HepG2 (cell line): ENCODE data around the gene C2orf49. TPM values are rescaled to one million over a fixed set of nuclear protein-coding genes. Genes with fewer than 3 reads are reported as not detected.

Source experiments
- ATRX ChIP-seq: sonication (generic); formaldehyde crosslinking; IDR thresholded peaks from 2 replicates; pipeline ENCODE4 v1.4.0; 2020; ENCODE audit warnings: missing genetic modification reagents, borderline replicate concordance
- FOXC1 ChIP-seq: sonication (generic); formaldehyde crosslinking; IDR thresholded peaks from 2 replicates; pipeline ENCODE4 v1.8.0; 2022; ENCODE audit warnings: mild to moderate bottlenecking, missing genetic modification reagents, borderline replicate concordance
- HOXD1 ChIP-seq: sonication (generic); formaldehyde crosslinking; IDR thresholded peaks from 2 replicates; pipeline ENCODE4 v1.5.0; 2020; ENCODE audit warnings: missing genetic modification reagents
- MTF2 ChIP-seq: sonication (generic); formaldehyde crosslinking; IDR thresholded peaks from 2 replicates; pipeline ENCODE4 v1.5.0; 2020; ENCODE audit warnings: missing genetic modification reagents, borderline replicate concordance
- NFKBIZ ChIP-seq: IDR thresholded peaks from 2 replicates; pipeline ENCODE4 v1.6.1; 2018; ENCODE audit warnings: missing genetic modification reagents, missing compliant biosample characterization
- RAD51 ChIP-seq: fragments of 450-650 bp; IDR thresholded peaks from 2 replicates; pipeline ENCODE4 v1.6.1; 2016; ENCODE audit warnings: borderline replicate concordance
- SMAD1 ChIP-seq: sonication (generic); formaldehyde crosslinking; IDR thresholded peaks from 2 replicates; pipeline ENCODE4 v1.4.0; 2020; ENCODE audit warnings: missing genetic modification reagents, low read depth, mild to moderate bottlenecking, borderline replicate concordance
- ZBTB3 ChIP-seq: sonication (generic); formaldehyde crosslinking; IDR thresholded peaks from 2 replicates; pipeline ENCODE4 v1.4.0; 2020; ENCODE audit warnings: low read depth, mild to moderate bottlenecking, moderate library complexity, missing genetic modification reagents, borderline replicate concordance
- ZFP36 ChIP-seq: fragments of 150-350 bp; IDR thresholded peaks from 2 replicates; pipeline ENCODE4 v1.6.1; 2018; ENCODE audit warnings: borderline replicate concordance, low read length, low read depth; ENCODE audit not compliant: partially characterized antibody
- ZNF878 ChIP-seq: sonication (generic); formaldehyde crosslinking; IDR thresholded peaks from 2 replicates; pipeline ENCODE4 v1.8.1; 2023; ENCODE audit warnings: mild to moderate bottlenecking, missing genetic modification reagents, moderate library complexity
- ZSCAN9 ChIP-seq: IDR thresholded peaks from 2 replicates; pipeline ENCODE4 v1.6.1; 2016; ENCODE audit warnings: borderline replicate concordance
- polyA plus RNA-seq, 8 experiments: library from polyadenylated mRNA; depleted of rRNA in 3 of 8; stranded (reverse) in 7 of 8; unstranded in 1 of 8; fragments of >200 nt; fragmentation: Illumina TruSeq in 4 of 8; extraction: Trizol in 4 of 8; gene quantifications; 2 replicates each; pipeline versions ENCODE4 v1.2.1 to v1.2.3, GENCODE V29; 2011 to 2016; ENCODE audit warnings: low read depth in 4 of 8, missing spikeins in 1 of 8, mixed read lengths in 1 of 8; ENCODE audit not compliant: insufficient read depth in 1 of 8
- total RNA-seq, 5 experiments: library from RNA; depleted of rRNA; stranded (reverse); fragments of >200 nt; fragmentation: Illumina TruSeq; extraction: Trizol; gene quantifications; 2 replicates each; pipeline ENCODE4 v1.2.3, GENCODE V29; 2016; ENCODE audit warnings: low read depth in 1 of 5
- TF ChIP-seq, protein P1 (sequence below): sonication (generic); formaldehyde crosslinking; IDR thresholded peaks from 2 replicates; pipeline ENCODE4 v1.8.0; 2022; ENCODE audit warnings: missing genetic modification reagents, low read depth, mild to moderate bottlenecking, borderline replicate concordance
- TF ChIP-seq, protein P2 (sequence below): sonication (generic); formaldehyde crosslinking; IDR thresholded peaks from 2 replicates; pipeline ENCODE4 v1.4.0; 2020; ENCODE audit warnings: mild to moderate bottlenecking, missing genetic modification reagents
- TF ChIP-seq, protein P3 (sequence below): IDR thresholded peaks from 2 replicates; pipeline ENCODE4 v1.6.1; 2016
- TF ChIP-seq, protein P4 (sequence below): sonication (generic); formaldehyde crosslinking; conservative IDR thresholded peaks from 2 replicates; pipeline ENCODE4 v1.8.0; 2022; ENCODE audit warnings: low read depth, missing genetic modification reagents
- TF ChIP-seq, protein P5 (sequence below): sonication (generic); formaldehyde crosslinking; IDR thresholded peaks from 2 replicates; pipeline ENCODE4 v1.8.0; 2022; ENCODE audit warnings: mild to moderate bottlenecking, missing genetic modification reagents, borderline replicate concordance
- TF ChIP-seq, protein P6 (sequence below): sonication (generic); formaldehyde crosslinking; IDR thresholded peaks from 2 replicates; pipeline ENCODE4 v1.4.0; 2020; ENCODE audit warnings: missing genetic modification reagents, mild to moderate bottlenecking, borderline replicate concordance
- TF ChIP-seq, protein P7 (sequence below): sonication (generic); formaldehyde crosslinking; IDR thresholded peaks from 2 replicates; pipeline ENCODE4 v1.8.0; 2022; ENCODE audit warnings: low read depth, missing genetic modification reagents

The C2orf49 gene
- total and polyA plus RNA-seq, 2 of the 13 experiments (the other 11 are each of a cell fraction or from before 2014, with no cell fraction given), result 24.7 to 28.8 TPM

DNA sequence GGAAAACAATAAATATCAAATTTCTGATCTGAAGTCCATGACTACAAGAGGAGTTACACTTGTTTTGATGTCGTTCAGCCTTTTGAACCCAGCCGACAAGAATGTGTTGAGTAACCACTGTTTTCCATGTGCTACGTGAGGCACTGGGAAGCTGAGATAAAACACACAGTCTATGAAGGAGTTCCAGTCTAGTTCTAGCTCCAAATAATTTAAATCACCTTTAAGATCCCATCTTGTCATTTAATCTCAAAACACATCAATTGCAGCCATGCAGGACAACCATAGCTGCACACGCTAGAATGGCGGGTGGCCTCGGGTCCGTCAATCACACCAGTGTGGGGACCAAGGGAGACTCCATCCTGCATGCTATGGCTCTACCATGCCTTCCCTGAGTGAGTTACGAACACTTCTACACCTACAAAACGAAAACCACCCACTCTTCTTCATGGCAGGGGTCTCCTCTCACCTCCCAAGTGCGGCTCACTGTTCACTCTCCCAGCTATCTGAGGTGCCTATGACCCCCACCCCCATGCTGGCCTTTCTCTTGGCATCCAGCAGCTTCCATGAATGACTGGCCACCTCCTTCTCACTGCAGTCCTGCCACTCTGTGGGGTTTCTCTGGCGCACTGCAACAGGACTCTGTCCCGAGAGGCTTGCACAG is 57.7 kb downstream of the C2orf49 start (continued):
- TF ChIP-seq, protein P1, sequence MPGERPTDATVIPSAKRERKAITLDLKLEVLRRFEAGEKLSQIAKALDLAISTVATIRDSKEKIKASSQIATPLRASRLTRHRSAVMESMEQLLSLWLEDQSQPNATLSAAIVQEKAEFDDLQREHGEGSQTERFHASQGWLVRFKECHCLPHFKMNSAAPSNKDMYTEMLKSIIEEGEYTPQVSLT (CRISPR knock-in tag), result no peak
- TF ChIP-seq, protein P2, sequence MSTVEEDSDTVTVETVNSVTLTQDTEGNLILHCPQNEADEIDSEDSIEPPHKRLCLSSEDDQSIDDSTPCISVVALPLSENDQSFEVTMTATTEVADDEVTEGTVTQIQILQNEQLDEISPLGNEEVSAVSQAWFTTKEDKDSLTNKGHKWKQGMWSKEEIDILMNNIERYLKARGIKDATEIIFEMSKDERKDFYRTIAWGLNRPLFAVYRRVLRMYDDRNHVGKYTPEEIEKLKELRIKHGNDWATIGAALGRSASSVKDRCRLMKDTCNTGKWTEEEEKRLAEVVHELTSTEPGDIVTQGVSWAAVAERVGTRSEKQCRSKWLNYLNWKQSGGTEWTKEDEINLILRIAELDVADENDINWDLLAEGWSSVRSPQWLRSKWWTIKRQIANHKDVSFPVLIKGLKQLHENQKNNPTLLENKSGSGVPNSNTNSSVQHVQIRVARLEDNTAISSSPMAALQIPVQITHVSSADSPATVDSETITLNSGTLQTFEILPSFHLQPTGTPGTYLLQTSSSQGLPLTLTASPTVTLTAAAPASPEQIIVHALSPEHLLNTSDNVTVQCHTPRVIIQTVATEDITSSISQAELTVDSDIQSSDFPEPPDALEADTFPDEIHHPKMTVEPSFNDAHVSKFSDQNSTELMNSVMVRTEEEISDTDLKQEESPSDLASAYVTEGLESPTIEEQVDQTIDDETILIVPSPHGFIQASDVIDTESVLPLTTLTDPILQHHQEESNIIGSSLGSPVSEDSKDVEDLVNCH, result no peak
- TF ChIP-seq, protein P3, sequence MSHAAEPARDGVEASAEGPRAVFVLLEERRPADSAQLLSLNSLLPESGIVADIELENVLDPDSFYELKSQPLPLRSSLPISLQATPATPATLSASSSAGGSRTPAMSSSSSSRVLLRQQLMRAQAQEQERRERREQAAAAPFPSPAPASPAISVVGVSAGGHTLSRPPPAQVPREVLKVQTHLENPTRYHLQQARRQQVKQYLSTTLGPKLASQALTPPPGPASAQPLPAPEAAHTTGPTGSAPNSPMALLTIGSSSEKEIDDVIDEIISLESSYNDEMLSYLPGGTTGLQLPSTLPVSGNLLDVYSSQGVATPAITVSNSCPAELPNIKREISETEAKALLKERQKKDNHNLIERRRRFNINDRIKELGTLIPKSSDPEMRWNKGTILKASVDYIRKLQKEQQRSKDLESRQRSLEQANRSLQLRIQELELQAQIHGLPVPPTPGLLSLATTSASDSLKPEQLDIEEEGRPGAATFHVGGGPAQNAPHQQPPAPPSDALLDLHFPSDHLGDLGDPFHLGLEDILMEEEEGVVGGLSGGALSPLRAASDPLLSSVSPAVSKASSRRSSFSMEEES (CRISPR knock-in tag), result 0 out of 2 replicates have a peak, but pooled peaks have one; percentile 39
- TF ChIP-seq, protein P4, sequence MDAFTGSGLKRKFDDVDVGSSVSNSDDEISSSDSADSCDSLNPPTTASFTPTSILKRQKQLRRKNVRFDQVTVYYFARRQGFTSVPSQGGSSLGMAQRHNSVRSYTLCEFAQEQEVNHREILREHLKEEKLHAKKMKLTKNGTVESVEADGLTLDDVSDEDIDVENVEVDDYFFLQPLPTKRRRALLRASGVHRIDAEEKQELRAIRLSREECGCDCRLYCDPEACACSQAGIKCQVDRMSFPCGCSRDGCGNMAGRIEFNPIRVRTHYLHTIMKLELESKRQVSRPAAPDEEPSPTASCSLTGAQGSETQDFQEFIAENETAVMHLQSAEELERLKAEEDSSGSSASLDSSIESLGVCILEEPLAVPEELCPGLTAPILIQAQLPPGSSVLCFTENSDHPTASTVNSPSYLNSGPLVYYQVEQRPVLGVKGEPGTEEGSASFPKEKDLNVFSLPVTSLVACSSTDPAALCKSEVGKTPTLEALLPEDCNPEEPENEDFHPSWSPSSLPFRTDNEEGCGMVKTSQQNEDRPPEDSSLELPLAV, result no peak
- TF ChIP-seq, protein P5, sequence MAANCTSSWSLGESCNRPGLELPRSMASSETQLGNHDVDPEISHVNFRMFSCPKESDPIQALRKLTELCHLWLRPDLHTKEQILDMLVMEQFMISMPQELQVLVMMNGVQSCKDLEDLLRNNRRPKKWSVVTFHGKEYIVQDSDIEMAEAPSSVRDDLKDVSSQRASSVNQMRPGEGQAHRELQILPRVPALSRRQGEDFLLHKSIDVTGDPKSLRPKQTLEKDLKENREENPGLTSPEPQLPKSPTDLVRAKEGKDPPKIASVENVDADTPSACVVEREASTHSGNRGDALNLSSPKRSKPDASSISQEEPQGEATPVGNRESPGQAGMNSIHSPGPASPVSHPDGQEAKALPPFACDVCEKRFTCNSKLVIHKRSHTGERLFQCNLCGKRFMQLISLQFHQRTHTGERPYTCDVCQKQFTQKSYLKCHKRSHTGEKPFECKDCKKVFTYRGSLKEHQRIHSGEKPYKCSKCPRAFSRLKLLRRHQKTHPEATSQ (CRISPR knock-in tag), result no peak
- TF ChIP-seq FOXC1 (CRISPR knock-in tag) (no peak), MTF2 (CRISPR knock-in tag) (no peak), ZFP36 (no peak), ZNF878 (CRISPR knock-in tag) (no peak), ZSCAN9 (CRISPR knock-in tag) (peak; percentile 67; the same call in 1 of the 2 replicates), ZBTB3 (CRISPR knock-in tag) (no peak), SMAD1 (no peak), HOXD1 (CRISPR knock-in tag) (no peak), RAD51 (no peak), ATRX (no peak), NFKBIZ (no peak)
- TF ChIP-seq, protein P6, sequence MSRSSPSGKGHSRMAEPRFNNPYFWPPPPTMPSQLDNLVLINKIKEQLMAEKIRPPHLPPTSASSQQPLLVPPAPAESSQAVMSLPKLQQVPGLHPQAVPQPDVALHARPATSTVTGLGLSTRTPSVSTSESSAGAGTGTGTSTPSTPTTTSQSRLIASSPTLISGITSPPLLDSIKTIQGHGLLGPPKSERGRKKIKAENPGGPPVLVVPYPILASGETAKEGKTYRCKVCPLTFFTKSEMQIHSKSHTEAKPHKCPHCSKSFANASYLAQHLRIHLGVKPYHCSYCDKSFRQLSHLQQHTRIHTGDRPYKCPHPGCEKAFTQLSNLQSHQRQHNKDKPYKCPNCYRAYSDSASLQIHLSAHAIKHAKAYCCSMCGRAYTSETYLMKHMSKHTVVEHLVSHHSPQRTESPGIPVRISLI (CRISPR knock-in tag), result no peak
- TF ChIP-seq, protein P7, sequence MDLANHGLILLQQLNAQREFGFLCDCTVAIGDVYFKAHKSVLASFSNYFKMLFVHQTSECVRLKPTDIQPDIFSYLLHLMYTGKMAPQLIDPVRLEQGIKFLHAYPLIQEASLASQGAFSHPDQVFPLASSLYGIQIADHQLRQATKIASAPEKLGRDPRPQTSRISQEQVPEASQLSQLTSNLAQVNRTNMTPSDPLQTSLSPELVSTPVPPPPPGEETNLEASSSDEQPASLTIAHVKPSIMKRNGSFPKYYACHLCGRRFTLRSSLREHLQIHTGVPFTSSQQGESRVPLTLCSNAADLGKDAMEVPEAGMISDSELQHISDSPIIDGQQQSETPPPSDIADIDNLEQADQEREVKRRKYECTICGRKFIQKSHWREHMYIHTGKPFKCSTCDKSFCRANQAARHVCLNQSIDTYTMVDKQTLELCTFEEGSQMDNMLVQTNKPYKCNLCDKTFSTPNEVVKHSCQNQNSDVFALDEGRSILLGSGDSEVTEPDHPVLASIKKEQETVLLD (CRISPR knock-in tag), result no peak
